ENCODE measurements around the gene F8. TPM values are rescaled to one million over a fixed set of nuclear protein-coding genes. Genes with fewer than 3 reads are reported as not detected.
"Not testable (repeated sequence)": the region's sequence is repeated elsewhere in the genome, so short reads cannot be mapped to it uniquely, and the experiment has no call there.

Gene F8
- polyA plus RNA-seq, 1 donor: 13.0 TPM

DNA sequence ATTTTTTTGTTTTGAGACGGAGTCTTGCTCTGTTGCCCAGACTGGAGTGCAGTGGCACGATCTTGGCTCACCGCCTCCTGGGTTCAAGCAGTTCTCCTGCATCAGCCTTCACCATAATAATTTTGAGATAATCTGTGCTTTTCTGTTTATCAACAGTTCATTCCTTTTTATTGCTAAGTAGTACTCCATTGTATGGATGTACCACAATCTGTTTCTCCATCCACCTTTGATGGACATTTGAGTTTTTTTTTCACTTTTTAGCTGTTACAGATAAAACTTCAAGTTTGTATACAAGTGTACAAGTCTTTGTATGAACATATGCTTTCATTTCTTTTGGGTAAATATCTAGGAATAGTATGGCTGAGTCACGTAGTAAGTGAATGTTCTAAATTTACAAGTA is 13.2 kb upstream of the F8 start:
- DNase-seq: no peak

DNA sequence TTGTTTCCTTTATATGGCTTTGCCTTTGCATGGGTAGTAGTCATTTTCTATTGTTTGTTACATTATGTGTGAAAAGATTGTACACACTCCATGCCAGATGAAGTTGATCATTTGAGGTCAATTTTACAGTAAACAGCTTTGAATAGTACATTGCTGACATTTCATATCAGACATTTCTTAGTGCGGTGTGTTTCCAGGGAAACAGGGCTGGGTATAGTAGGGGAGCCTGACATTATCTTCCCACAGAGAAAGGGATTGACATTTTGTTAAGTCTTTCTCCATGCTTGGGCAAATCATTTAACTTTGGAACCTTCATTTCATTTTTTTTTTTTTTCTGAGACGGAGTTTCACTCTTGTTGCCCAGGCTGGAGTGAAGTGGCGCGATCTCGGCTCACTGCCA is 9.1 kb upstream of the F8 start:
- no peak for DNase-seq

DNA sequence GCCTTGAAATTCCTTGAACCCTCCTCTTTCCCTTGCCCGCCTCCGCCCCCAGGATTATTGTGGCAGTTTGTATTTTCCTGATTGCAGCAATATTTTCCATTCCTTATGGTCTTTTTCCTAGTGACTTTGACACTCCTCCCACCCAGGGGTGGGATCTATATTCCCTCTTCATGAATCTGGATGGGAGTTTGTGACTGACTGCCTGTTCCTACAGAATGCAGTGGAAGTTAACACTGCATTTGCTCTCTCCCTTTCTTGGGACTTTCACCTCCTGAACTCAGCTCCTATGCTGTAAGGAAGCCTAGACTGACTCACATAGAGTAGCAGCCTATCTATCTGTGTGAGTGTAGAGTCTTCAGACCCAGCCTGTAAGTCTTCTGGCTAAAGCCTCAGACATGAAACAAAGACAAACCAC is 6.4 kb upstream of the F8 start:
- no peak for DNase-seq

DNA sequence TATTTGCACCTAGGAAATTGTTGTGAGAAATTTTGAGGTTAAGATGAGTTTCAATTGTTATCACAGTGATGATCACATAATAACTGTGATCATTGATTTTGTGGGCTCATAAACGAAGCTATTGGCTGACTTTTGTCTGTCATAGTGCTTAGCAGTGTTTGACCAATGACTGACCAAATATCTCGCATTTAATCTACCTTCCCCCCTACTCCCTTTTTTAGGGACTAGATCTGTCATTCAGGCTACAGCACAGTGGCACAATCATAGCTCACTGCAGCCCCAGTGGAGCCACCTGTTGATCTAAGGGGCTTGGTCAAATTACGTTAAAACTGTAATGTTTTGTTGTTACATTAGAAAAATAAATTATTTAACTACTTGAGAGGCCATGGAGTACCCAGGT is 5.6 kb upstream of the F8 start:
- DNase-seq: no peak

DNA sequence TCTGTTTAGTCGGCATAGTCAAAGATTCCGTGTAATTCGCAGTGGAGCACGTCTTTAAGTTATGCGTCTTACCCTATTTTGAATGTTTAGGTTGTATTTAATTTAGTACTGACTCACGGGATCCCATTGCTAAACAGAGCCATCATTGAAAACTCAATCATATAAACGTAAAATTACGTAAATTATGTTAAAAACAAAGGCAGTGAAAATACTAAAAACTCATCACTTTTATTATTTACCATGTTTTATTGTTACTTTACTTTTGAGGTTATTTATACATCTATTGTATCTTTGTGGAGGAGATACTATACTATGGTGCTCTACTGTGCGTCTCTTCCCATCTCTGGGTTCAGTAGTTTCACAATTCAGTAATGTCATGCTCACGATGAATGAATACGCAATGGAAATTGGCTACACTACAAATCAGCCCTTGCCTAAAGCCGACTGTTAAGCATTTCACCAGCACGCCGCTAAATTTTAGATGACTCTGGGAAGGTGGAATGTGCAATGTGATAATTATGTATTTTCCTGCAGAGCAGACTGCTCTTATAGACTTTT is 5.1 kb upstream of the F8 start:
- DNase-seq: peak; percentile 34

DNA sequence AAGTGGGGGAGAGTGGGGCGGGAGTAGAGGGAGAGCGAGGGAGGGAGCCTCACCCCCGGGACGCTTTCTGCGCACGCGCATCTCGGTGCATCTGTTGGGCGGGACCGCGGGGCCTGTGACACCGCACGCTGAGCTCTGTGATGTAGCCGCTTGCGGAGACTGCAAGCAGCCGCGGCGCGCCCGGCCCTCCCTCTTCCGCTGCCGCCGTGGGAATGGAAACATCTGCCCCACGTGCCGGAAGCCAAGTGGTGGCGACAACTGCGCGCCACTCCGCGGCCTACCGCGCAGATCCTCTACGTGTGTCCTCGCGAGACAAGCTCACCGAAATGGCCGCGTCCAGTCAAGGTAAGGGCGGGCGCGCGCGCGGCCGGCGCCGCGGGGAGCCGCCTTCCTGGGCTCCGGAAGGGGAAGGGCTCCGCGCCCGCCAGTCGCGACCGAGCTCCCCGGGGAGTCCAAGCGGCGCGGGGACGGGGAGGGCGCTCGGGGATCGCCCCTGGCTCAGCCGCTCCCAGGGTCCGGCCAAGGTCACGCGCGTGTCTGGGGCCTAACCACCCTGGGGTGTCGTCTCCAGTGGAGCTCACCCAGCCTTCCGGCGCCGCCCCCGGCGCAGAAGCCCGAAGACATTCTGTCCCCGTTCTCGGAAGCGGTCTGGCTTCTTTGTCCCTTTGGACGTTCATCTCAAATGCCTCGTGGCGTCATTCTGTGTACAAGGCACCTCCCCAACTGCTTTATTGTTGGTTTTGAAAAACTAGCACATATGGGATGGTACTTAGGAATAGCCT is 4.4 kb upstream of the F8 start, which contains the start of gene FUNDC2:
FUNDC2 (plus strand) TSS at position 118 of the 782 bp plus-strand sequence; CDS start at position 213, 95 bp downstream.
- peak; percentile 87 for DNase-seq

DNA sequence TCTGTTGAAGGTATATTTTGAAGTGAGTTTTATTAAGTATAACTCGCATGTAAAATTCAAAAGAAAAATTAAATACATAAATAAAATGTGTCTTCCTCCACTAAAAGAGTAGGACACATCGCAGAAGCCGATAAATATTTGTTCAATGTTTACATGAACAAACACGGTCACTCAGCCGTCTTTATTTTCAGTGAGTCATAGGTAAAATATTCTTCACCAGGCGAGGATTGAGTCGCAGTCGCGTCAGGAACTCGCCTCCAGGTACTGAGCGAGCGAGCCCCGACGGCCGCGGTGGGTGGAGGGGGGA is 3.9 kb upstream of the F8 start:
- no peak for DNase-seq

DNA sequence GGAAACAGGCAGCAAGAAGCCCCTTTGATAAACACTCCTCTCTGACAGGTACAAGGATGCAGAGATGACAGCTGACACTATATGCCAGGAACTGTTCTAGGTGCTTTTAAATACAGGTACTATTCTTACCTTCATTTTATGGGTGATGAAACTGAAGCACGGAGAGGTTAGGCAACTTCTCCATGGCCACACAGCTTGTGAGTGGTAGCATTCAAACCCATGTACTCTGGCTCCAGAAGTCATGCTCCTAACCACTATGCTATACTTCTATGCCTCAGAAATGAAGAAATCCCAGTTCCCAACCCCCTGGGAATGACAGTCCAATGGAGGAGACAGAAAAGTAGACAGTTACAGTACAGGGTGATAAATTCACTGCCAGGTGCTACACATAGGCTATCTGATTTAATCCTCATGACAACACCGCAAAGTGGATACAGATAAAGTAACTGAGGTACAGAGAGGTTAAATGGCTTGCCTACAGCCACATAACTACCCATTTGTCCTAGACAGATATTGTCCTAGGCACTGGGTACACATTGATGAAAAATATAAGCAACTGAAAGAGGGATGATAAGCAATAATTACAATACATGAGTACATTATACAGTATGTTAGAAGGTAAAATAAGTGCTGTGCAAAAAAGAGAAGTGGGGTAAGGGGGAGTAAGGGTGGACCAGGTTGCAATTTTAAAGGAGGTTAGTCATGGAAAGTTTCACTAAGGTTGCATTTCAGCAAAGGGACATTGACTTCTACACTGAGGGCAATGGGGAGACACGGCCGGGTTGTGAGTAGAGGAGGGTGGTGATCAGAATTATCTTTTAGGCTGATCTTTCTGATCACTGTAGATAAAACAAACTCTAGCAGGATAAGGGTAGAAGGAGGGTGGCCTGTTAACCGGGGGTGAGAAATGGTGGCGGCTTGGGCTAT is 1.6 kb upstream of the F8 start:
- DNase-seq: no peak

DNA sequence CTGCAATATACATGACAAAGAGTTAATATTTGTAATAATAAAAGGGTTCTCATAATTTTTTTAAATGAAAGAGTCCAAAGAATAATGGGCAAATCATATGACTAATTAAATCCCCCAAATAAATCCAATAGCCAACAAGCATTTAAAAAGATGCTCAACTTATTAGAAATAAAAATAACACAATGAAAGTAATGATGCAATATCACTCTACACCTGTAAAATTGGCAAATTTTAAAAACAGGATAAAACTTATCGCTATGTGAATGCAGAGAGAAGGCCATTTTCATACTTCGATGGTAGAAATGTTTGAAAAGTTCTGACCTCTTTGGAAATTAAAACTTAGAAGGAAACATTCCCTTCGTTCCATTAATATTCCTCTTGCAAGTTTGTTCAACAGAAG is 1.9 kb downstream of the F8 start:
- DNase-seq: no peak

DNA sequence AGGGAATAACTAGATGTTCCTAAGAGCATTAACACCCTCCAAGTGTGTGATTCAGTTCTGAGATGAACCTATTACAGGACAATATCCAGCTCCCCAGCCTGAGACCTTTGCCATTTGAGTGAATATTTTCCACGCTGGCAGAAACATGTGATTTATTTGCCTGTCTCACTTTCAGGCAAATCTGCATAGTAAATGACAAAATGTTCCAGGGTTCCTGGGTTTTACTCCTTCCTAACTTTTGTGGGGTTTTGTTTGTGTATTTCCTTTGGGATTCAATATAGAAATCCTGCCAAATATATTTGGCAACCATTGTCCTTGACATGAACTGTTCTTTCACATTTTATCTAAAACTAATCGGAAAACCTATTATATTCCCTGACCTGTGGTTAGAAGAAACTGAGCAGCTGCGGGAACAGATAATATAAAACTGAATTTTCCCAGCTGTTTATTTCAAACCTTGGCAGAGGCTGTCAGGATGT is 12.5 kb downstream of the F8 start:
- no peak for DNase-seq

DNA sequence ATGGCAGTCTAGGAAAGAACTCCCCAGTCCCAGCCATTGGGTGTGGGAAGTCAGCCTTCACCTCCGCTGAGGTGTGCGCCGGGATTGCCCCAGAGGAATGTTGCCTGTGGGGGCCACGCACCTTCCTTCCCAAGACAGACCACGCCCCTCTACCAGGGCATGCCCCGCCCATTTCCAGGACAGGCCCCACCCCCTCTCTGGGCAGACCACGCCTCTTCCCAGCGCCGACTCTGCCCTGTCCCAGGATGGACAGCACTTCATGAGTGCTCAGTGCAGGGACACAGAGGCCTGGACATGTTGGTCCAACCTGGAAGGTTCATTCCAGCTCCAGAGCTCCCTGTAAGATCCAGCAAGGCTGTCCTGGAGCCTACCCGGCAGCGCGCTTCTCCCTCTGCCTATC is 13.9 kb downstream of the F8 start:
- DNase-seq: not testable (repeated sequence)

DNA sequence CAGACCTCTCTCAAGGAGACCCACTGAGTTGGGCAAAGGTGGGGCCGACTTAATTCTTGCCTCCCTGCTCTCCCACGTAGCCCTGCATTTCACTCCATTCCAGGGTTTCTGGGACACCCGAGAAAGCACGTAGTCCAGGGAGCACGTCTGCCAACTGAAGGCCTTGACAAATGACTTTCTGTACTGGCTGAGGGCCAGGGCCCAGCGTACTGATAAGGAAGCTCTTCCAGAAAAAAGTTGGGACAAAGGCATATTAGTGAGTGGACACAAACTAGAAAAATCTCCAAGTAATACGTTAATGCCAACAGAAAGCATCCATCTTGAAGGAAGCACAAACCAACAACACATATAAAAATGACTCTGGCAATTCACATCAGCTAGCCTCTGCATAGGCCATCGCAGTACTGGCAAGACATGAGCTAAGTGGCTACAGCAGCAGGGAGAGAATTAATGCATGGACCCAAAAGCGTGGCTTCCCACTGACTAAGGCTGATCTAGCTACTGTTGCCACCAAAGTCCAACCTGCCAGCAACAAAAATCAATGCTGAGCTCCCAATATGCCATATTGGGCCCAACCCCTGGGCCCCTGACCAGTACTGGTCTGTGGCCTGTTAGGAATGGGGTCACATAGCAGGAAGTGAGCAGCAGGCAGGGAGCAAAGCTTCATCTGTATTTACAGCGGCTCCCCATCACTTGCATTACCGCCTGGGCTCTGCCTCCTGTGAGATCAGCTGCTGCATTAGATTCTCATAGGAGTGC is 15.4 kb downstream of the F8 start:
- not testable (repeated sequence) for DNase-seq

DNA sequence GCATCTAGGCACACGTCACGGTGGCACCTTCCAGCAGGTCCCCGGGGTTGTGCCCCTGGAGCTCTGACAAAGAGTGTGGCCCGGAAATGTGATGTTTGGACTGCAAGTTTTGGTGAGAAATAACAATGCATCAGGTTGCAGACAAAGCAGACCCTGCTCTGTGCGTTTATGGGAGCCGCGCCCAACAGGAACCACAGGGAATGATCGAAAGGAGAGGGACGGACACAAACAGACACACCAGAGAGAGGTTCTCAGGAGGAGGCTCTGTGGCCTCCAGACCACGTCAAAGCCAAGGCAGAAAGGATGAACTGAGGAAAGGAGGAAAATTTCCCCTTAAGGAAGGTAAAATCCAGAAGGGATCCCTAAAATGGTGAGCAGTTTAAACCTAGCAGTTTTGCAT is 16.1 kb downstream of the F8 start:
- DNase-seq: not testable (repeated sequence)

DNA sequence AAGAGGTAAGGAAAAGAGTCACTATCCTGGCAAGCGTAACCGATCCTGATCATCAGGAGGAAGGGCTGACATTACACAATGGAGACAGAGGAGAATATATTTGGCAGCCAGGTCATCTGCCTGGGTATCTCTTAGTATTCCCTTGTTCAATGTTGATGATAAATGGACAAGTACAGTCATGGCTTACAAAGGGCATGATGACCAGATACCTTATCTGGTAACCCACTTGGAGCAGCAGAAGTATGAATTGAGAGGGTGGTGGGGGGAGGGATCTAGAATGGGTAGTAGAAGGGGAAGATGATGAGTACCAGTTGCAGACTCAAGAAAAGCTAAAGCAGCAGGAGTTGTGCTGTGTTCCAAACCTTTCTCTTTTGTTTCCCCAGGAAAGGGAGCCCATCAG is 17.3 kb downstream of the F8 start:
- DNase-seq: no peak

DNA sequence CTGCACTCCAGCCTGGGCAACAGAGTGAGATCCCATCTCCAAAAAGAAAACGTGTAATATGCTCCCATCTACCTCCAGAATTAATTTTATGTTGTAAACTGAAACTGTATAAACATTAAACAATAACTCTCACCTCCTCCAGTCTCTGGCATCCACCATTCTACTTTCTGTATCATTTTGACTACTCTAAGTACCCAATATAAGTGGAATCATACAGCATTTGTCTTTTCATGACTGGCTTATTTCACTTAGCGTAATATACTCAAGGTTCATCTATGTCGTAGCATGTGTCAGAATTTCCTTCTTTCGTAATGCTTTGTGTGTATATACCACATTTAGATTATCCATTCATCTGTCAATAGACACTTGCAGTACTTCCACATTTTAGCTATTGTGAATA is 20.6 kb downstream of the F8 start:
- DNase-seq: no peak

DNA sequence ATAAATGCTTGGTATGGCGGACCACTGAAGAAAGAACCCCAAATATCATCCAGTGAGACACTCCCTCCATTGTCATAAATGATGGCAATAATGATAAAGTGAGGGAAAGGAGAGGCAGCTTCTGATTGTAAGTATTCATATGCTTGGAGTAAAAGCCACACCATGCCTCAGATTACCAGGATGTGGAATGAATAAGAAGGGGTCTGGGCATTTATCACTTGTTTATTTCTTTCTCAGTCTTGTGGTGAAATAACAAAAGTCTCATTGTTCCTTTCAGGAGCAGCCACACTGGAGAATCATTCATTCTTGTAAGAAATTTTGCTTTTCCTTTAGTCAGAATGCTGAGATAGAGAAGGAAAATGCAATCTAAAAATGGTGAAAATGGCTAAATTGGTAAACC is 21.7 kb downstream of the F8 start:
- DNase-seq: no peak

DNA sequence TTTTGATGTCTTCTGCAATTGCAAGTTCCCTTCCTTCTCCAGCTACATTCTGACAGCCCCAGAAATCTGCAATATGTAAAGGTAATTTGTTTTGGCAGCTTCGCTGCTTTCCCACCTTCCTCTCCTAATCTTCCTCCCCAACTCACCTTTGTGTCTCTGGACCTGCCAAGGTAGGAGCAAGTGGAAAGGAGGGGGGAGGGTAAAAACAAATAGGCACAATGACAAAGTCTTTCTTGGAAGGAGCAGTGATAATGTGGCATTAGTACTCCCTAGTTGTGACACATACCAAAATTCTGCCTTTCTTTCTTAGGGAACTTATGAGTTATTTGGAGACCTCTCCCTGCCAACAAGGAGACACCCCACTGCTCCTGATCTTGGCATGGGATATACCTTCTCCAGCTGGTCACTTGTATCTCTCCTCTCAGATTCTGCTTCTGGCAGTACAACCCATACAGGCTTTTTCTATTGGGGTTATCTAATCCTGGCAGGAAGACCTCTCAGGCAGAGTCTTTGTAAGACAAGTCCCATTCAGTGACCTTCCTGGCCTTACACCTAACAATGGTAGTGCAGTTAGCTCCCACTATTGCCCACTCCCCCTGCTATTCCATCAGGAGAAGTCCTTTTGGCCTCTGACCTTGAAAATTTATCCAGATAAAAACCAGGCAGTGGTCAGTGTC is 24.2 kb downstream of the F8 start:
- no peak for DNase-seq

DNA sequence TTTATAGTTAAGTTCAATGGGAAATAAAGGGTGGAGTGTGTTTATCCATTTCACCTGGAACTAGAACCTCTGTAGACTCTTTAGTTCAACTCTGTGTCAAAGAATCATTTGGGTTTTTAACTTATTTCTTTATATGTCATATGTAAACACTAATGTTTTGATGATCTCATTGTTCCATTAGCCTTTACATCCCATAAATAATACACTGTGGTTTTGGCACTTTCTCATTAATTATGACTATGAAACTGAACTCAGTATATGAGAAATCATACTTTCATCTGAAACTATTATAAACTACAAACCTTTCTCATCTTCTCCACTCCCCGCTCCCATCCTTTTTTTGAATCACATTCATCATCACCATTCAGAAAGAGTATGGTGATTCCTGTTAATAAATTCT is 31.0 kb downstream of the F8 start:
- no peak for DNase-seq

DNA sequence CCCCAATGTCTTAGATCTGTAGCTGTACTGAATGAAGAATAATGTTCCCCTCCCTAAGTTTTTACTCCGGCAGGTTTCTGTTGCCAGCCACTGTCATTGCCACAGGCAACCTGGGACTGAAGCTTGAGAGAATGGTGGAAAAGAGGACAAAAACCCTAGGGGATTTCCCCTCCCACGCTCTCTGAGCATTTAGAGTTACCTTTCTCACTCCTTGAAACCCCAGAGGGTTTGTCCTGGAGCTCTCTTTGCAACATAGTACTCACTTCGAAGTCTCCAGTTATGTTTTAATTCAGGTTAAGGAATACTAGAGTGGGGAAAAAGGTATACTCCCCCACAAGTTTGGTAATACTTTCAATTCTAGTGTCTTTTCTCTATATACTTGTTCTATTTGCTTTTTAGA is 31.5 kb downstream of the F8 start:
- DNase-seq: no peak

DNA sequence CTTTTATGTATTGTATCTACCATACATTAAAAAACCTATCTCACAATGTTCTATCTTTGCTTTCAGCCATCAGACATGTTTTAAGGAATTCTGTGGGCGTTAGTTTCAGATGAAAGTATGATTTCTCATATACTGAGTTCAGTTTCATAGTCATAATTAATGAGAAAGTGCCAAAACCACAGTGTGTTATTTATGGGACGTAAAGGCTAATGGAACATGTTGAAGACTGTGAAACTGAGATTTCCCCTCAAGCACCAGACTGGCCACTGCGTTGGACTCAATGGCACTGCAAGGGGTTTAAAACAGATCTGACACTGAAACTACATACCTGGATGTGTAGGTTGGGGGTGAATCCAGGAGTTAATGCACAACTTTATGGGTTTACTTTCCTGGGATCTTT is 32.0 kb downstream of the F8 start:
- DNase-seq: no peak

DNA sequence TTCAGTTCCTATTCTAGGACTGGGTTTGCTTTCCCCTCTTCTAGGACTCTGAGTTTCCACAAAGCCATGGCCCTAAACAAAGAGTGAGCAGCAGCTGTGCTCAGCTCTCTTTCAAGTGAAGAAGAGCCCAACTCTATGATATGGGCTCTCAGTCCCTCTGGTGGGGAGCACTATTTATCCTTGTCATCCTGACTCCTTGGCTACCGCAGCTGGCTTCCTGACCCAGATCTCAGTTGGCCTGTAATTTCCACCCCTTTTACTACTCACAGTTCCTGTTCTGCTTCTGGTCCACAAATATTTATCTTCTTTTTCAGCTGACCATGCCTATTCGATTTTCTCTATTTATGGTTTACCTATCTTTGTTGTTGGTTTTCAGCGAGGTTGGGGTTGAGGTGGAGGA is 33.8 kb downstream of the F8 start:
- no peak for DNase-seq

DNA sequence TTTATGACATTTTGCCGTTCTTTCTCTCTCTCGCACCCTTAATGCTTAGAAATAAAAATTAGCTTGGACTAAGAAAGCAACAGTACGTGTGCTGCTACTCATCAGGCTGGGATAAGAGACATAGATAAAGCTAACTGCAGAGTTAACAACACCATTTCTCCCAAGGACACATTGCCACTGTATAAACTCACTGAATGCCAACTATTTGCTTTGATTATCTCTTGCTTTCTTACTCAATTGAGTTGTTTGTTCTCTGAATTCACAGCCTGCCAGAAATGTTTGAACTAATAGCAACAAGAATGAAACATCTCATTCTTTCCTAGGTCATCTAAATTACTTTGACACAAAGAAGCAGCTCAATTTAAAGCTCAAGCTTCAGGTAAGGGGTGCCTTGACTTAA is 34.6 kb downstream of the F8 start:
- no peak for DNase-seq

All from left kidney (tissue), 2 donors.